Inflammatory macrophage treated with lipopolysaccharide for 1 hour (primary cell): ENCODE results near the gene ERP29.
A peak's percentile ranks its signal among the peaks of the same experiment; 100 is the strongest.
"Not testable (repeated sequence)": the region's sequence is repeated elsewhere in the genome, so short reads cannot be mapped to it uniquely, and the experiment has no call there.

ENCODE experiments used
- DNase-seq, 2 donors: peaks; one replicate each; pipeline ENCODE4 v3.0.0-alpha.2; 2020 to 2022

ERP29 gene

DNA sequence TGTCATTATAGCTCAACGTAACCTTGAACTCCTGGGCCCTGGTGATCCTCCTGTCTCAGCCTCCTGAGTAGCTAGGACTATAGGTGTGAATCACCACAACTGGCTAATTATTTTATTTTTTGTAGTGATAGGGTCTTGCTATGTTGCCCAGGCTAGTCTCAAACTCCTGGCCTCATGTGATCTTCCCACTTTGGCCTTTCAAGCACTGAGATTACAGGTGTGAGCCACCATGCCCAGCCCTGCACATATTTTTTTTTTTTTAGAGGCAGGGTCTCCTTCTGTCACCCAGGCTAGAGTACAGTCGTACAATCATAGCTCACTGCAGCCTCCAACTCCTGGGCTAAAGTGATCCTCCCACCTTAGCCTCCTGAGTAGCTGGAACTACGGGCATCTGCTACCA lies 9.2 kb upstream of the ERP29 start:
- no peak for DNase-seq

DNA sequence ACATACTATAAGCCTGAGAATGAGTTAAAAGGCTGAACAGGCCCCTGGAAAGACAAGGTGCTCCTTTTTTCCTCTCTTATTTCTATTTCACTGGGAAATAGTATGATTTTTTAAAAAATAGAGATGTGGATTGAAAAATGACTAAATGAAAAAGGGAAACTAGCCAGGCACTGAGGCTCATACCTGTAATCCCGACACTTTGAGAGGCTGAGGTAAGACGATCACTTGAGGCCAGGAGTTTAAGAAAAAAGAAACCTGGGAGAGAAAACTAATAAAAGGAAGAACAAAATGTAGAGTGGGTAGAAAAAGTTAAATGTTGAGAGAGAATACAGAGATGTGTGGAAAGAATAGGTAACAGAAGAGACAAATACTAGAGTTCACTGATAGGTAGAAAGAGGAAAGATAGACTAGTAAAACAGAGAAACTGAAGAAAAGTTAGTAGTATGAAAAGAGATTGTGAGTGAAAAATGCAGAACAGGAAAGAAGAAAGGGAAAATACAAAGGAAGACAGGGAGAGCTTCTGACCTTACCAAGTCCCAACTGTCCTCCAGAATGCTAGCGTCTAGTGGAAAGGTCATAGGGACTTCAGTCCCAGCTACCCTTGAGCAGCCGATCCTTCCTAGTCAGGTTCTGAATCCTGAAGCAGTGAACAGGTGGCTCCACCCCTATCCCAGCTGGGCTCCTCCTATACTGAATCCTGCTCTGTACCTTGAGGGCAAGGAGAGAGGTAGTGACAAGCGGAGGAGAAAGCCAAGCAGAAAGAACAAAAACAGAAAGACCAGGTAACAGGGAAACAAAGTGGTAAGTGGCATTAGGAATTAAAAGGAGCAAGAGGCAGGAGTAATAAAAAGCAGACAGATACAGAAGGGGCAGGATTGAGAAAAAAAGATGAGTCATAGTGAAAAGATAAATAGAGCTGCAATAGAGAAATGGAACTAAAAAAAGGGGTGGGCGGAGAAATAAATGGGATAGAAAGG lies 7.5 kb upstream of the ERP29 start:
- DNase-seq = peak in 1 of 2 donors; percentile 19

DNA sequence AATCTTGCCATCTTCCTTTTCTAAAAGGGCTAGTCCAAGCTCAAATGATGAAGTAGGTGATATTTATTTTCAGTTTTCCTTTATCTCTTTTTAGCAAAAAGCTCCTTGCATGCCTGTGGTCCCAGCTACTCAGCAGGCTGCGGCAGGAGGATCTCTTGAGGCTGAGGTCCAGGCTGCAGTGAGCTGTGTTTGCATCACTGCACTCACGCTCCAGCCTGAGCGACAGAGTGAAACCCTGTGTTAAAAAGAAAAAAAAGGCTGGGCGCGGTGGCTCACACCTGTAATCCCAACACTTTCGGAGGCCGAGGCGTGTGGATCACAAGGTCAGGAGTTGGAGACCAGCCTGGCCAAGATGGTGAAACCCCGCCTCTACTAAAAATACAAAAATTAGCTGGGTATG lies 5.3 kb upstream of the ERP29 start:
- no peak for DNase-seq

DNA sequence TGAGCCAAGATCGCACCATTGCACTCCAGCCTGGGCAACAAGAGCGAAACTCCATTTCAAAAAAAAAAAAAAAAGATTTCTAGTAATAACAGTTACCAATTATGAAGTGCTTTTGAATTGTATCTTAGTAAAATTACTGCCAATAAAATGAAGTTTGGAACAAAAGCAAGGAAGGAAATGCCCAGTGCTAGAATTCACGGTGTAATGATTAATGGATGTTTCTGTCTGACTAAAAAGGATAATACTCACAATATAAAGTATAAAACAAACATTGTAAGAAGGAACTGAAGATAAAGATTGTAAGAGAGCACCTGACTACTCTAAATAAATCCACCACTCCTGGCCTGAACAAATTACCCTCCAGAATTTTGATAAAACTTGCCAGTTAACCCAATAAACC lies 4.3 kb upstream of the ERP29 start:
- DNase-seq = no peak

DNA sequence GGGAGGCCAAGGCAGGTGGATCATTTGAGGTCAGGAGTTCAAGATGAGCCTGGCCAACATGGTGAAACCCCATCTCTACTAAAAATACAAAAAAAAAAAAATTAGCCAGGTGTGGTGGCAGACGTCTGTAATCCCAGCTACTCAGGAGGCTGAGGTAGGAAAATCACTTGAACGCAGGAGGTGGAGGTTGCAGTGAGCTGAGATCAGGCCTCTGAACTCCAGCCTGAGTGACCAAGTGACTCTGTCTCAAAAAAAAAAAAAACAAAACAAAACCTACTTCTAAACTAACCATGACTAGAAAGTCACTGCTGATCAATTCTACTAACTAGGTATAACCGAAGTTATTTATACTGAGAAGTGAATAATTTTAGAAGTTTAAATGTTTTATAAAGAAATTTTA lies 3.6 kb upstream of the ERP29 start:
- not testable (repeated sequence) for DNase-seq

DNA sequence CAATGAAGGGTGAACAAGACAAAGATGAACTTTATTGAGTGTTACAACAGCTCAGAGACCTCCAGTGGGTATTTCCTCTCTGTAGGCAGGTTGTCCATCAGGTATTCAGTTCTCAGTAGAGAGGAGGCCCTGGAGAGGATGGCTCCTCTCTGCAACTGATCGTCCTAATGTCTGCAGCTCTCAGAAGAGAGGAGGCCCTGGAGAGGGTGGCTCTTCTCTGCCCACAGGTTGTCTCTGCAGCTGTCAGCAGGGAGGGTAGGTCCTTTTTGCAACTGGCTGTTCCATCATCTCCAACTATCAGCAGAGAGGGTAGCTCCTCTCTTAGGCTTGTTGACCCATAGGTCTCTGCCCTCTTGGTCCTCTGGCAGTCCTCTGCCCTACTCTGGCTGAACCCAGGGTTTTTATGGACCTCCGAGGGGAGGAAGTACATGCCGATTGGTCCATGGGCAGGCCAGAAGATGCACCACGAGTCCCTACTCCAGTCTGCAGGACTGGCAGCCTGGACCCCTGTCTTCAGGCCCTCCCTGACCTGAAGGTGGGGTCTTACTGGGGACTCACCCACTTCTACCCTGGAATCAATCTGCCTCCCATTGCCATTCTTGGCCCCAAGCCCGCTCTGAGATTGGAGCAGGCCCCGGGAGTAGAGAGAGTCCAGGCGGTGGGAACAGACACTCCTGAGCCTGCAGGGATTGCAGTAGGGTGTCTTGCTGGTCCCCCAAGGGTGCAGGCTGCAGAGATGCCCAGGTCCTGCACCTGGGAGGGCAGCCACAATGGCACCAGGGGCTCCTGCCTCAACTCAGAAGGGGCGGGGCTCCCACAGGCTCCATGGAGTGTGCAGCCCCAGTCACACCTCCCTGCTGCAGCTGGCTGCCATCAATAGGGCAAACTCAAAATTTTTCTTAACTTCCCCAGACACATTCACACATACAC lies 2.5 kb upstream of the ERP29 start:
- DNase-seq = no peak

DNA sequence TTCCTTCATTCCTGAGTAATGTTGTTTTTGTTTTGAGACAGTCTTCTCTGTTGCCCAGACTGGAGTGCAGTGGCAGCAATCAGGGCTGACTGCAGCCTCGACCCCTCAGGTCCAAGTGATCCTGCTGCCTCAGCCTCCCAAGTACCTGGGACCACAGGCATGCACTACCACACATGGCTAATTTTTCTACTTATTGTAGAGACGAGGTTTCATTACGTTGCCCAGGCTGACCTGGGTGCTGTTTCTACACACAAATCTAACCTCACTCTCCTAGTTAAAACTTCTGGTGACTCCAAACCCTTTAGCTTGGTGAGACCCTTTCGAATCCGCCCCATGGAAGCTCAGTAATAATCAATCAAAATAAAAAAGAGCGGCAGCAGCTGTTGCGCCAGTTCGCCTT lies 1.5 kb upstream of the ERP29 start:
- DNase-seq = no peak

DNA sequence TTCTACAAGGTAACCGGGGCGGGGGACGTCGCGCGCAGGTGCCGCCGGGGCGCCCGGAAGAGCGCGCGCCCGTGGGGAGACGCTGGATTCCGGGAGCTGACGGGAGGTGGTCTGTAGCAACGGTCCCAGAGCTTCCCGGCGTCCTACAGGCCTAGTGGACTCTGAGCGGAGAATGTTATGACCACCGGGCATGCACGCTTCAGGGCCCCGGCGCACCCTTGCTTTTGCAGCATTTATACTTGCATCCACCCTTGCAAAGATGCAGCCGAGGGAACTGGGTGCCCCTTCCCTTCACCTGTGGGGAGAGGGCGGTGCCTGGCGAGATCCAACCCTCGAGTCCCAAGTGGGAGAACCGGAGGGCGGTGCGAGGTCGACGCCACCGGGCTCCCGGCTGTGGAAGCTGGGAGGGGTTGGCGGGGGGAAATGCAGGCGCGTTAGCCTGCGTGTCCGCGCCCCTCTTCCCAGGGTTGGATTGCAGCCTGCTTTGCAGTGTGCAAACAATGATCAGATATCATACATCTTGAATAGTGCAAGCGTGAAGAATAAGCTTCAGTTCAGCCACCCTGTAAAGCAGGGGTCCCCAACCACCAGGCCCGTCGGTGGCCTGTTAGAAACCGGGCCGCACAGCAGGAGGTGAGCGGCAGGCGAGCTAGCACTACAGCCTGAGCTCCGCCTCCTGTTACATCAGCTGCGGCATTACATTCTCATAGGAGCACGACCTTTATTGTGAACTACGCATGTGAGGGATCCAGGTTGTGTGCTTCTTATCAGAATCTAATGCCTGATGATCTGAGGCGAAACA lies 576 bp downstream of the ERP29 start:
- DNase-seq = peak; percentile 43 to 44

DNA sequence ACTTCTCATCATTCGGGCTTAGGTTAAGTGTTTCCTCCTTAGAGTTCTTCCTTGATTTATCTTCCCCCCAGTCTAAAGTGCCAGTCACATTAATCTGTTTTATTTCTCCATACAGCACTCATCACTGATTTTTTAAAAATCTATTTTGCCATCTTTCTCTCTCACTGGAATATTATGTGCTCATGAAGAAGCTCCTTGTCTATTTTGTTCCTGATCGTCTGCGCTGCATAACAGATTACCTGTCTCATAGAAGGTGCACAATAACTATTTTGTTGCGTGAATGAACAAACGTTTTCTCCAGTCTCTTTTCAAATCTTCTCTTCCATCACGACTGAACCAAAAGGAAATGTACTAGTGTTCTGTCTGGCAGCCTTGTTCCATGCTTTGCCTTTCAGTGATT lies 2.7 kb downstream of the ERP29 start:
- DNase-seq = no peak

DNA sequence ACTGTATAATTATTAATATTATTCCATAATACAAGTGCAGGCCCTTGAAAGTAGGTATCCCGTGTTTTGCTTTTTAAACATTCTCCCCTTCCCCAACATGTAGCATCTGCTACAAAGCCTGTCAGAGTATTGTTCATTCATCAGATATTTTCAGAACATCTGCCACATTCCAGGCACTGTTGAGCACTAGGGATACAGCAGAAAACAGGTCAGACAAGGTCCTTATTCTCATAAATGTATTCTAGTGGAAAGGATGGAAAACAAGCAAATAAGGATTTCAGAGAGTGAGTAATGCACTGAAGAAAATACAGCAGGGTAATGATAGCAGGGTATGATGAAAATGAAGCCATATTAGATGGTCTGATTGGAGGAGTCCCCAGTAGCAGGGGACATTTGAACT lies 3.8 kb downstream of the ERP29 start:
- no peak for DNase-seq

DNA sequence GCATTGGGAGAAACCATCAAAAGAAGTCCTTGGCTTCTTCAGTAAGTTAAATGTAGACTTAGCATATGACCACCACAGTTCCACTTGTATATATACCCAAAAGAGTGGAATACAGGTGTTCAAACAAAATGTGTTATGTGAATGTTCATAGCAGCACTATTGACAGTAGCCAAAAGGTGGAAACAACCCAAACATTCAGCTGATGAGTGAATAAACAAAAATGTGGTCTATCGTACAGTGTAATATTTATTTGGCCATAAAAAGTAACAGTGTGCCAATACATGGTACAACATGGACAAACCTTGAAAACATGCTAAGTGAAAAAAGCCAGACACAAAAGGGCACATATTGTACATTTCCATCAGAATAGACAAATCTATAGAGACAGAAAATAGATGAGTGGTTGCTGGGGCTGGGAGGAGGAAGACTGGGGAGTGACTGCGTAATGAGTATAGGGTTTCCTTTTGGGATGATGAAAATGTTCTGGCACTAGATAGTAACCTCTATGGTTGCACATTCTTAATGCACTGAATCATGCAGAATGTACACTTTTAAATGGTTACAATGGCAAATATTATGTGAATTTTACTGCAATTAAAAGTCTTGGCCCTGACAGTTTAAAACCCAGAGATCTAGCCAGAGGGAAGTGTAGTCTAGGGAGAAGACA lies 5.5 kb downstream of the ERP29 start:
- DNase-seq = no peak

DNA sequence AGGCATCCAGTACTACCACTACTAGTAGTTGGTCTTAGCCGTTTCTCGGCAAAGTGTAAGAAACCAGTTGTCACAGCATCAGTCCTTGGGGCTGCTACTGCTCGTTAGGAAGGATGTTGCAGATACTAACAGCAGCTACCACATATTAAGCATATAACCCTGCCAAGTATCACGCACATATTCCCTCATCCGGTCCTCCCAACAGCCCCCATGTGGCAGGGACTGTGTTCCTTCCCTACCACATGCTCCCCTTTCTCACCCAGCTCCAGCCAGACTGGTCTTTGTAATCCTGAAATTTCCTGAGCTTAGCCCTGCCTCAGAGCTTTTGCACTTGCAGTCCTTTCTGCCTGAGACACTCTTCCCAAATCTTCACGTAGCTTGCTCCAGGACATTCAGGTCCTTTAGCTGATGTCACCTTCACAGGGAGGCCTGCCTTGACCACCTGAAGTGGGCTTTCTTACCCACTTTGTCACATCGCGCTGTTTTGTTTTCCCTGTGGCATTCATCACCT lies 7.8 kb downstream of the ERP29 start:
- DNase-seq = no peak

DNA sequence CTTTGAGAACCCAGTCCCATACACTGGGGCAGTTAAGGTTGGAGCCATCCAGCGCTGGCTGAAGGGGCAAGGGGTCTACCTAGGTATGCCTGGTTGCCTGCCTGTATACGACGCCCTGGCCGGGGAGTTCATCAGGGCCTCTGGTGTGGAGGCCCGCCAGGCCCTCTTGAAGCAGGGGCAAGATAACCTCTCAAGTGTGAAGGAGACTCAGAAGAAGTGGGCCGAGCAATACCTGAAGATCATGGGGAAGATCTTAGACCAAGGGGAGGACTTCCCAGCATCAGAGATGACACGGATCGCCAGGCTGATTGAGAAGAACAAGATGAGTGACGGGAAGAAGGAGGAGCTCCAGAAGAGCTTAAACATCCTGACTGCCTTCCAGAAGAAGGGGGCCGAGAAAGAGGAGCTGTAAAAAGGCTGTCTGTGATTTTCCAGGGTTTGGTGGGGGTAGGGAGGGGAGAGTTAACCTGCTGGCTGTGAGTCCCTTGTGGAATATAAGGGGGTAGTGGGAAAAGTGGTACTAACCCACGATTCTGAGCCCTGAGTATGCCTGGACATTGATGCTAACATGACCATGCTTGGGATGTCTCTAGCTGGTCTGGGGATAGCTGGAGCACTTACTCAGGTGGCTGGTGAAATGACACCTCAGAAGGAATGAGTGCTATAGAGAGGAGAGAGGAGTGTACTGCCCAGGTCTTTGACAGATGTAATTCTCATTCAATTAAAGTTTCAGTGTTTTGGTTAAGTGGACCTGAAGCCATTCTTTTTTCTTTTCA lies 9.2 kb downstream of the ERP29 start:
- DNase-seq = no peak

DNA sequence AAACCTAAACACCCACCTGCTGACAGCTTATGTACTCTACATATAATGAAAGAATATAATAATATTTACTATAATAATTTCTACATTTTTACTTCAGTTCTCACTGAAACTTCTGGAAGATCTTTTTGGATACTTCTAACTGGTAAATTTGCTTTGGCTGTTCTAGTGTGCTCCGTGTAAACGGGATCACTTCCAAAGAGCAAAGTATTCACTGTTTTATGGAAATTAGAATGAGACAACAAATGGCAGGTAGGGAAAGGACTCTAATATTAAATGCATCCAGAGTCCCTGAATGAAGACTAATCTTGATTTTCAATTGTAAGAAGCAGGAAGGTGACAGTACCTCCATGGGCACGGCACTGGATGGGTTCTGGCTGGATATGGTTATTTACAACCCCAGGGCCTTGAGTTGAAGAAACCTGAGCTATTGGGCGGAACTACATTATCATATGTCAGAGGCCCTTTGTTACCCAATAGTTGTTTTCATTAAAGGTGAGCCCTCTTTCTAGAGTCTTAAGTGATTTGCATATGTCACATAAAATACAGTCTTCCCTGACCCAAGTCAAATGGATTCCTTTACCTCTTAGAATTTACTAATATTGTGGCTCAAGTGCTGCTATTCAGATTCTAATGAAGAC lies 10.7 kb downstream of the ERP29 start:
- DNase-seq = no peak

DNA sequence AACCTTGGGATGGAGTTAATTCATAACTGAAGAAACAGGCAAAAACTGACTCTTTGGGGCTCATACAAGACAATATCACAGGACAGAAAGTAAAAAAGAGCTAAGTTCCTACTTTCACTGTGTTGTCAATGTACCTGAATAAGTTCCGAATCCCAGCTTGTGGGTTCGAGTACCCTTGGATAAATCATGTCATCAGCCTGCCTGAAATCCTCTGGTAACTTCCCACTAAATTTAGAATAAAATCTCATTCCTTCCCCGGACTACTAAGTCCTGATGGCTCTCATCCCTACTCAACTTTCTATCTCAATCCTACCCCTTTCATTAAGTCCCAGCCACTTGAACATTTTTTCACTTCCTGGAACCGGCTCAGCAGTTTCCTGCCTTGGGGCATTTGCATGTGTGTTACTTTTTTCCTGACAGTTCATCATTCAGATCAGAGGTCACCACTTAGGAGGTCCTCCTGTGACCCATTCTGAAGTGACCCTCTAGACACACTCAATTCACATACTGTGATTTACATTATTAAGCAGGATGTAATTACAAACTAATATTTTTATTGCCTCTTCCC lies 12.7 kb downstream of the ERP29 start:
- no peak for DNase-seq

DNA sequence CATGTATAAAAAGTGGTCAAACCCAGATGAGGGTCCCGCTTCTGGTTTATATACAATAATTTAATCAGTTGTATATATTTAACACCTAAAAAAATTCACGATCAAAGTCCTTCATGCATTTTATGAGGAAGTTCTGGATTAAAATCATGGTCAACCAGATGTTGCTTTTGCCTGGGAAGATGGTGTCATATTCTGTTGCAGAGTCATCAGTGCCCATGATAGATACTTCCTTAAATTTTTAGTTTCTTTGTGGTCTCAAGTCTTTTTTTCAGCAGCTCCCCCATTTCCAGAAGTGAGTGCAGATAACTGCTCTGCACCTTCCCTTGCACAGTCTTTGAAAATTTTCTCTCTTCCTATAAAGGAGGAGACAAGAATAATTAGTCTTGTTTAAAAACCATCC lies 16.1 kb downstream of the ERP29 start:
- DNase-seq = peak; percentile 33 to 57

DNA sequence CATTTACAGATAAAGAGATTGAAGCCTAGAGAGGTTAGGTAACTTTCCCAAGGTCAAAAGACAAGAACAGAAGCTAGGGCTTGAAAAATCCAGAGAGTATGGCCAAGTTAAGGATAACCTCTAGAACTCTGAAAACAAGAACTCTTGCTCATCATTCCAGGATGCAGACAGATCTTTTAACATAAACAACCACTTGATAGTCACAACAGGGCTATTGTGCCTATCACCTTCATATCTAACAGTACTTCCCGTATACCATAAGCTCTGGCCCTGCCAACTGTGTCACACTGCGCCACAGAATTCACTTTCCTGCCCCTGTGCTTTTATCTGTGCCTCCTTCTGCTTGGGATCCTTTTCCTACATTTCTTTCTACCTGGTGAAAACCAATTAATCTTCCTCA lies 18.2 kb downstream of the ERP29 start:
- no peak for DNase-seq

DNA sequence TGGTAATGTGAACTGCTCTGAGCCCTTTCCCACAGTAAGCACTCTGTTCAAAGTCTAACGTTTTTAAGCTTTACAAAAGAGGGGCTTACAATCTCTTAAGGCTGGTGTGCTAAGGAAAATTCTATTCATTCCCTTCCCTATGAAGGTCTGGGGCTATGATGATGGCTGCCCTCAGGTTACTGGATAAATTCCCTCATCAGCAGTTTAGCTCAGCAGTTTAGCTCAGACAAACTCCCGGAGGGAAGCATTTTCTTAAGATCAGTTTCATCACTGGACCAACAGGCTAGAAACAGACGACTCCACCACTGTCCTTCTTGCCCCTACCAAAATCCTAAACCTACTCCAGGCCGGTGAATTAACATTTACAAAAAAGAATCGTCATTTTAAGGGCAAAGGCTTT lies 19.1 kb downstream of the ERP29 start:
- DNase-seq = no peak

DNA sequence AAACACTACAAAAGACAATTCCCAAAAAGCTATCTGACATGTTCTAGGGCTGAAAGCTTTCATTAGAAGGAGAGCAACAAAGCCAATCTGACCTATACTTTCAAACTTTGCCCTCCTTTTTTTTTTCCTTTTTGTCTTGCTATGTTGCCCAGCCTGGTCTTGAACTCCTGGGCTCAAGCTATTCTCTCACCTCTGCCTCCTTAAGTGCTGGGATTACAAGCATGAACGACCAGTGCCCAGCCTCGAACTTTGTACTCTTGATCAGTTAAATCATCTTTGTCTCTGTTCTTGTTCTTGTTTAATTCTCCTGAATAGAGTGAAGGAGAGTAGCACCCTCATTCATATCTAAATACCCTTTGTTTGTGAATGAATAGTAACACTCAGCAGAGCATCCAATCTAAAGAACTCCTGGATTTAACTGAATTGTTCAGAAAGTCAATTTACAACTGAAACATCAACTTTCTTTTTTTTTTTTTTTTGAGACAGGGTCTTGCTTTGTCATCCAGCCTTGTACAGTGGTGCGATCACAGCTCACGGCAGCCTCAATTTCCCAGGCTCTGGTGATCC lies 22.1 kb downstream of the ERP29 start:
- DNase-seq = no peak

DNA sequence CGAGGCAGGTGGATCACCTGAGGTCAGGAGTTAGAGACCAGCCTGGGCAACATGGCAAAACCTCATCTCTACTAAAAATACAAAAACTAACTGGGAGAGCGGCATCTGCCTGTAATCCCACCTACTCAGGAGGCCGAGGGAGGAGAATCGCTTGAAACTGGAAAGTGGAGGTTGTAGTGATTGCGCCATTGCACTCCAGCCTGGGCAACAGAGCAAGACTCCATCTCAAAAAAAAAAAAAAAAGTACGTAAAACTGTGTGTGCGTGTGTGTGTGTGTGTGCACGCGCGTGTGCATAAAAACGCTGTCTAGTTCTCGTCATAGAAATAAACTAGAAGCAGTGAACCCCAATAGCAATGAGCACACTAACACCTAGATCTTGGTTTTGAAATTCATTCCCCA lies 23.4 kb downstream of the ERP29 start:
- not testable (repeated sequence) for DNase-seq
